Neuronal stem cell (in vitro differentiated cells): ENCODE measurements around the gene MRPL58. TPM values are rescaled to one million over a fixed set of nuclear protein-coding genes. Genes with fewer than 3 reads are reported as not detected.

Source experiments
- DNase-seq: peaks from one replicate; pipeline ENCODE4 v3.0.0-alpha.2; 2013; ENCODE audit warnings: low spot score
- H2AFZ ChIP-seq: one replicate; pipeline ENCODE4 v1.6.1; 2013; ENCODE audit warnings: mild to moderate bottlenecking, low read length, inconsistent platforms
- H2AK5ac ChIP-seq: 2 replicates; pipeline ENCODE4 v1.6.1; 2013; ENCODE audit warnings: low read depth, mild to moderate bottlenecking, inconsistent platforms, low read length, moderate library complexity, mixed read lengths
- H2BK120ac ChIP-seq: 2 replicates; pipeline ENCODE4 v1.6.1; 2013; ENCODE audit warnings: low read depth, mild to moderate bottlenecking, inconsistent platforms, low read length, moderate library complexity, mixed read lengths
- H2BK12ac ChIP-seq: one replicate; pipeline ENCODE4 v1.6.1; 2013; ENCODE audit warnings: low read length, inconsistent platforms
- H2BK15ac ChIP-seq: 2 replicates; pipeline ENCODE4 v1.6.1; 2013; ENCODE audit warnings: mild to moderate bottlenecking, low read length, inconsistent platforms, mixed read lengths
- H2BK5ac ChIP-seq: one replicate; pipeline ENCODE4 v1.6.1; 2013; ENCODE audit warnings: inconsistent platforms, mild to moderate bottlenecking, low read length, moderate library complexity
- H3K14ac ChIP-seq: one replicate; pipeline ENCODE4 v1.6.1; 2013; ENCODE audit warnings: low read length, inconsistent platforms
- H3K18ac ChIP-seq: 2 replicates; pipeline ENCODE4 v1.6.1; 2013; ENCODE audit warnings: low read length, inconsistent platforms
- H3K23ac ChIP-seq: 2 replicates; pipeline ENCODE4 v1.6.1; 2013; ENCODE audit warnings: low read depth, mild to moderate bottlenecking, mixed read lengths, low read length, inconsistent platforms; ENCODE audit not compliant: poor library complexity
- H3K27ac ChIP-seq: replicated peaks from 3 replicates; pipeline ENCODE4 v1.5.1; 2013; ENCODE audit warnings: low read length, inconsistent platforms
- H3K27me3 ChIP-seq, 3 experiments: 2 replicates each; pipeline ENCODE4 v1.6.1; 2013; ENCODE audit warnings: low read length in 3 of 3, mild to moderate bottlenecking in 2 of 3, inconsistent platforms in 1 of 3, low read depth in 1 of 3, mixed read lengths in 1 of 3, moderate library complexity in 1 of 3; ENCODE audit not compliant: control insufficient read depth in 3 of 3, insufficient read depth in 3 of 3
- H3K36me3 ChIP-seq, 2 donors: replicated peaks in 1 of 2; 2 replicates each; pipeline ENCODE4 v1.6.1; 2013; ENCODE audit warnings: low read length in 2 of 2; ENCODE audit not compliant: control insufficient read depth in 2 of 2, insufficient read depth in 2 of 2
- H3K4ac ChIP-seq: 2 replicates; pipeline ENCODE4 v1.6.1; 2013; ENCODE audit warnings: inconsistent platforms, mild to moderate bottlenecking, low read length, moderate library complexity
- H3K4me1 ChIP-seq, 2 donors: 1 replicate in 1 of 2; 2 replicates in 1 of 2; pipeline ENCODE4 v1.6.1; 2013; ENCODE audit warnings: low read length in 2 of 2, low read depth in 1 of 2; ENCODE audit not compliant: control insufficient read depth in 2 of 2, insufficient read depth in 1 of 2
- H3K4me2 ChIP-seq: one replicate; pipeline ENCODE4 v1.6.1; 2013; ENCODE audit warnings: mild to moderate bottlenecking, low read length, inconsistent platforms; ENCODE audit not compliant: insufficient read depth, poor library complexity, severe bottlenecking
- H3K4me3 ChIP-seq, 2 donors: 2 replicates each; pipeline ENCODE4 v1.5.1; 2013; ENCODE audit warnings: low read length in 2 of 2, mild to moderate bottlenecking in 2 of 2, inconsistent platforms in 1 of 2, moderate library complexity in 1 of 2
- H3K79me1 ChIP-seq: one replicate; pipeline ENCODE4 v1.6.1; 2013; ENCODE audit warnings: low read depth, mild to moderate bottlenecking, inconsistent platforms, low read length, moderate library complexity
- H3K9ac ChIP-seq: one replicate; pipeline ENCODE4 v1.6.1; 2013; ENCODE audit warnings: mild to moderate bottlenecking, low read depth, low read length, inconsistent platforms; ENCODE audit not compliant: poor library complexity
- H3K9me3 ChIP-seq, 2 donors: replicated peaks in 1 of 2; 2 replicates each; pipeline versions ENCODE3 to v1.6.1; 2013; ENCODE audit warnings: low read length in 2 of 2, mild to moderate bottlenecking in 2 of 2, inconsistent platforms in 1 of 2, low read depth in 1 of 2, mixed read lengths in 1 of 2, moderate library complexity in 1 of 2; ENCODE audit not compliant: control insufficient read depth in 2 of 2, insufficient read depth in 1 of 2
- H4K8ac ChIP-seq: one replicate; pipeline ENCODE4 v1.6.1; 2013; ENCODE audit warnings: low read depth, mild to moderate bottlenecking, inconsistent platforms, low read length, moderate library complexity
- H4K91ac ChIP-seq: one replicate; pipeline ENCODE4 v1.6.1; 2013; ENCODE audit warnings: low read length, low read depth, mild to moderate bottlenecking, inconsistent platforms; ENCODE audit not compliant: poor library complexity
- WGBS, 2 donors: extraction: QIAGEN DNeasy Blood & Tissue Kit; methylation state at CpG; one replicate each; pipeline ENCODE4 v1.1.7; 2013; ENCODE audit warnings: missing lambda C conversion rate in 2 of 2, mixed read lengths in 1 of 2; ENCODE audit not compliant: insufficient read length in 2 of 2, insufficient replicate concordance in 1 of 2; ENCODE audit errors: extremely low coverage in 2 of 2; 5-methylcytosine and 5-hydroxymethylcytosine counted together
- small RNA-seq: library from polyadenylated mRNA; stranded (forward); fragments of <200 nt; extraction: miRNeasy Mini kit (QIAGEN cat#:217004); gene quantifications from one replicate; pipeline ENCODE3, GENCODE V24; 2013; ENCODE audit not compliant: insufficient read depth

Gene MRPL58

DNA sequence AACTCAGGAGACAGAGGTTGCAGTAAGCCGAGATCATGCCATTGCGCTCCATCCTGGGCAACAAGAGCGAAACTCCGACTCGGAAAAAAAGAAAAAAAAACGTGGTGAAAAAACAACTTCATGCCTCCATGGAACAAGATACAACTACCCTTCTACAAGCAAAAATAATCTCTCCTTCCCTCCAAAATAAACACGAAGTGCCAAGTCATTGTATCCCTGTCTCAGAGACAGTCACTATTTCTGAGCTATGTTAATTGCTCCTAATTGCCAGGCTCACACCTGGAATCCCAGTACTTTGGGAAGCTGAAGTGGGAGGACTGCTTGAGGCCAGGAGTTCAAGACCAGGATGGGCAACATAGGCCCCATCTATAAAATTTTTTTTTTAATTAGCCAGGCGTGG, 56.3 kb downstream of the MRPL58 start:
- Histone ChIP-seq H3K9me3 (no peaks in the 10 kb centered on the region), H2BK5ac (no peak overlapping the region), H3K9ac (no peak overlapping the region), H2BK15ac (no peak overlapping the region), H2AFZ (no peak overlapping the region), H3K79me1 (no peaks in the 10 kb centered on the region), H3K4me1 (no peaks in the 10 kb centered on the region), H2BK12ac (no peak overlapping the region), H3K18ac (no peak overlapping the region), H3K36me3 (peaks cover 12 to 19% of the 10 kb centered on the region in 2 donors), H4K91ac (no peak overlapping the region), H4K8ac (no peak overlapping the region), H2AK5ac (no peak overlapping the region), H3K4me2 (no peak overlapping the region), H3K23ac (no peak overlapping the region), H3K4ac (no peak overlapping the region), H3K27me3 (no peaks in the 10 kb centered on the region), H3K4me3 (no peak overlapping the region), H2BK120ac (no peak overlapping the region), H3K14ac (no peak overlapping the region), H3K27ac (no peak overlapping the region)
- WGBS, 2 donors, result no CpG with 5 or more reads among the region's 8 CpGs
- DNase-seq, result no peak

DNA sequence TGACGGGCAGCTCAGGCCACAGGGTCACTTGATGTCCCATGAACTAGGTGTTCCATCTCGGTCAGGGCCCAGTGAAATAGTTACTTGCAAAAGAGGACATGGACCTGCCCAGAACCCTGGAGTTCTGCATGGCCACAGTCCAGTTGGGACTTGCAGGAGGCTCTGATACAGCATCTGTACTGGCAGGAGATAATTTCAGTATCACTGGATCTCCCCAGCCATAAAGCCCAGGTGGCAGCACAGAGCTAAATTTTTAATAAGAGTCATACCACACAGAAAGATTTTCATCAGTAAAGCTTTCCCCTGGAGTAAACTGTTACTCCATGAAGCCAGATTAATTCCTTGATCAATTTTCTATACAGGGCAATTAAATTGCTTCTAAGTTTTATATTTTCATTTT, 57.3 kb downstream of the MRPL58 start:
- Histone ChIP-seq H2AK5ac (no peak overlapping the region), H2BK12ac (no peak overlapping the region), H2BK120ac (no peak overlapping the region), H2BK15ac (no peak overlapping the region), H3K18ac (no peak overlapping the region), H4K8ac (no peak overlapping the region), H3K36me3 (peaks cover 3 to 8% of the 10 kb centered on the region in 2 donors), H2AFZ (no peak overlapping the region), H3K4me3 (no peak overlapping the region), H3K23ac (no peak overlapping the region), H3K79me1 (no peaks in the 10 kb centered on the region), H2BK5ac (no peak overlapping the region), H3K4me1 (no peaks in the 10 kb centered on the region), H4K91ac (no peak overlapping the region), H3K27ac (no peak overlapping the region), H3K9ac (no peak overlapping the region), H3K14ac (no peak overlapping the region), H3K9me3 (no peaks in the 10 kb centered on the region), H3K4me2 (no peak overlapping the region), H3K4ac (no peak overlapping the region), H3K27me3 (no peaks in the 10 kb centered on the region)
- no CpG with 5 or more reads among the region's 2 CpGs for WGBS, 2 donors
- no peak for DNase-seq

Small RNA genes lying within 50 kb of the gene (small RNA-seq; reads per million reads assigned to genes)
- gene AC111186.1 (not detected), gene RN7SL573P (not detected), gene RNU6-362P (not detected)
